HEK293 (cell line): ENCODE measurements around the gene PTPN11.

Experiments used
- CTCF ChIA-PET: fragments of 350-600 bp; formaldehyde crosslinking; extraction: SDS; loops from one replicate; lab custom pipeline; 2021; ENCODE audit warnings: antibody characterized with exemption; lab: Yijun Ruan, JAX
- POLR2A ChIA-PET: fragments of 300-600 bp; formaldehyde crosslinking; extraction: SDS; loops from one replicate; lab custom pipeline; 2020; ENCODE audit warnings: antibody characterized with exemption, inconsistent platforms; lab: Yijun Ruan, JAX
- H3K27ac ChIP-seq: fragments of 200-500 bp; sonication (Bioruptor generic); 2 replicates; pipeline ENCODE4 v1.5.1; 2014; ENCODE audit warnings: low read depth, low read length, control low read depth, inconsistent platforms; ENCODE audit errors: extremely low read depth
- H3K36me3 ChIP-seq, 2 experiments: fragments of 200-500 bp in 1 of 2; sonication (Bioruptor generic) in 1 of 2; 1 replicate in 1 of 2; 2 replicates in 1 of 2; pipeline ENCODE4 v1.5.1; 2014 to 2017; ENCODE audit warnings: inconsistent platforms in 2 of 2, low read length in 2 of 2; ENCODE audit not compliant: control insufficient read depth in 2 of 2, insufficient read depth in 1 of 2
- H3K4me1 ChIP-seq: fragments of 200-500 bp; sonication (Bioruptor generic); 2 replicates; pipeline ENCODE4 v1.5.1; 2014; ENCODE audit warnings: mild to moderate bottlenecking, low read length, inconsistent platforms; ENCODE audit not compliant: control insufficient read depth, insufficient read depth
- H3K4me3 ChIP-seq: 2 replicates; pipeline ENCODE4 v1.5.1; 2011; ENCODE audit warnings: low read depth, mild to moderate bottlenecking, control low read depth, low read length, moderate library complexity
- H3K9me3 ChIP-seq: fragments of 200-500 bp; sonication (Bioruptor generic); 2 replicates; pipeline ENCODE4 v1.5.1; 2014; ENCODE audit warnings: low read depth, low read length, inconsistent platforms; ENCODE audit not compliant: control insufficient read depth, insufficient read depth
- AEBP2 ChIP-seq: fragments of 450-650 bp; formaldehyde crosslinking; IDR thresholded peaks from 2 replicates; pipeline ENCODE4 v1.5.1; 2016; ENCODE audit warnings: missing biosample characterization, missing genetic modification characterization, borderline replicate concordance
- CTCF ChIP-seq: fragments of 450-650 bp; formaldehyde crosslinking; IDR thresholded peaks from 2 replicates; pipeline ENCODE4 v1.5.1; 2016; ENCODE audit warnings: missing biosample characterization, missing genetic modification characterization
- TRIM28 ChIP-seq: IDR thresholded peaks from 2 replicates; pipeline ENCODE4 v1.6.1; 2011; ENCODE audit warnings: low read length, control low read depth, borderline replicate concordance
- ZNF155 ChIP-seq: fragments of 450-650 bp; formaldehyde crosslinking; IDR thresholded peaks from 2 replicates; pipeline ENCODE4 v1.5.1; 2016; ENCODE audit warnings: missing biosample characterization, missing genetic modification characterization
- ZNF214 ChIP-seq: fragments of 450-650 bp; formaldehyde crosslinking; IDR thresholded peaks from 2 replicates; pipeline ENCODE4 v1.5.1; 2017; ENCODE audit warnings: missing biosample characterization, mild to moderate bottlenecking, missing genetic modification characterization, borderline replicate concordance
- ZNF248 ChIP-seq: fragments of 450-650 bp; formaldehyde crosslinking; IDR thresholded peaks from 2 replicates; pipeline ENCODE4 v1.5.1; 2017; ENCODE audit warnings: missing biosample characterization, missing genetic modification characterization
- ZNF266 ChIP-seq: fragments of 450-650 bp; formaldehyde crosslinking; IDR thresholded peaks from 2 replicates; pipeline ENCODE4 v1.5.1; 2016; ENCODE audit warnings: missing biosample characterization, missing genetic modification characterization, low read depth
- ZNF362 ChIP-seq: fragments of 450-650 bp; formaldehyde crosslinking; IDR thresholded peaks from 2 replicates; pipeline ENCODE4 v1.5.1; 2016; ENCODE audit warnings: missing biosample characterization, missing genetic modification characterization
- ZNF394 ChIP-seq: fragments of 450-650 bp; formaldehyde crosslinking; IDR thresholded peaks from 2 replicates; pipeline ENCODE4 v1.5.1; 2016; ENCODE audit warnings: missing biosample characterization, missing genetic modification characterization, mild to moderate bottlenecking, moderate library complexity, borderline replicate concordance
- ZNF510 ChIP-seq: fragments of 450-650 bp; formaldehyde crosslinking; IDR thresholded peaks from 2 replicates; pipeline ENCODE4 v1.5.1; 2018; ENCODE audit warnings: mild to moderate bottlenecking, missing genetic modification characterization, missing biosample characterization; ENCODE audit not compliant: insufficient replicate concordance
- ZNF837 ChIP-seq: fragments of 450-650 bp; formaldehyde crosslinking; IDR thresholded peaks from 2 replicates; pipeline ENCODE4 v1.5.1; 2016; ENCODE audit warnings: missing biosample characterization, missing genetic modification characterization
- TF ChIP-seq, protein P1 (sequence below): fragments of 450-650 bp; formaldehyde crosslinking; IDR thresholded peaks from 2 replicates; pipeline ENCODE4 v1.5.1; 2016; ENCODE audit warnings: missing biosample characterization, missing genetic modification characterization, borderline replicate concordance
- TF ChIP-seq, protein P2 (sequence below): fragments of 450-650 bp; formaldehyde crosslinking; IDR thresholded peaks from 2 replicates; pipeline ENCODE4 v1.5.1; 2016; ENCODE audit warnings: missing biosample characterization, missing genetic modification characterization
- TF ChIP-seq, protein P3 (sequence below): fragments of 450-650 bp; IDR thresholded peaks from 2 replicates; pipeline ENCODE4 v1.5.1; 2018; ENCODE audit warnings: missing biosample characterization, mild to moderate bottlenecking, missing genetic modification characterization

Gene PTPN11

GRCh38 chr12:112473056-112473455, 54.3 kb downstream of the PTPN11 start (continued):
- TF ChIP-seq, protein P1, sequence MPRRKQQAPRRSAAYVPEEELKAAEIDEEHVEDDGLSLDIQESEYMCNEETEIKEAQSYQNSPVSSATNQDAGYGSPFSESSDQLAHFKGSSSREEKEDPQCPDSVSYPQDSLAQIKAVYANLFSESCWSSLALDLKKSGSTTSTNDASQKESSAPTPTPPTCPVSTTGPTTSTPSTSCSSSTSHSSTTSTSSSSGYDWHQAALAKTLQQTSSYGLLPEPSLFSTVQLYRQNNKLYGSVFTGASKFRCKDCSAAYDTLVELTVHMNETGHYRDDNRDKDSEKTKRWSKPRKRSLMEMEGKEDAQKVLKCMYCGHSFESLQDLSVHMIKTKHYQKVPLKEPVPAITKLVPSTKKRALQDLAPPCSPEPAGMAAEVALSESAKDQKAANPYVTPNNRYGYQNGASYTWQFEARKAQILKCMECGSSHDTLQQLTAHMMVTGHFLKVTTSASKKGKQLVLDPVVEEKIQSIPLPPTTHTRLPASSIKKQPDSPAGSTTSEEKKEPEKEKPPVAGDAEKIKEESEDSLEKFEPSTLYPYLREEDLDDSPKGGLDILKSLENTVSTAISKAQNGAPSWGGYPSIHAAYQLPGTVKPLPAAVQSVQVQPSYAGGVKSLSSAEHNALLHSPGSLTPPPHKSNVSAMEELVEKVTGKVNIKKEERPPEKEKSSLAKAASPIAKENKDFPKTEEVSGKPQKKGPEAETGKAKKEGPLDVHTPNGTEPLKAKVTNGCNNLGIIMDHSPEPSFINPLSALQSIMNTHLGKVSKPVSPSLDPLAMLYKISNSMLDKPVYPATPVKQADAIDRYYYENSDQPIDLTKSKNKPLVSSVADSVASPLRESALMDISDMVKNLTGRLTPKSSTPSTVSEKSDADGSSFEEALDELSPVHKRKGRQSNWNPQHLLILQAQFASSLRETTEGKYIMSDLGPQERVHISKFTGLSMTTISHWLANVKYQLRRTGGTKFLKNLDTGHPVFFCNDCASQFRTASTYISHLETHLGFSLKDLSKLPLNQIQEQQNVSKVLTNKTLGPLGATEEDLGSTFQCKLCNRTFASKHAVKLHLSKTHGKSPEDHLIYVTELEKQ (tag by site-specific recombination), result no peak
- TF ChIP-seq TRIM28 (no peak), ZNF266 (no peak), CTCF (tag by site-specific recombination) (no peak), ZNF362 (tag by site-specific recombination) (no peak), ZNF248 (no peak), ZNF837 (no peak), ZNF155 (tag by site-specific recombination) (no peak), ZNF394 (tag by site-specific recombination) (no peak), ZNF214 (tag by site-specific recombination) (no peak), AEBP2 (tag by site-specific recombination) (no peak)
- TF ChIP-seq, protein P2, sequence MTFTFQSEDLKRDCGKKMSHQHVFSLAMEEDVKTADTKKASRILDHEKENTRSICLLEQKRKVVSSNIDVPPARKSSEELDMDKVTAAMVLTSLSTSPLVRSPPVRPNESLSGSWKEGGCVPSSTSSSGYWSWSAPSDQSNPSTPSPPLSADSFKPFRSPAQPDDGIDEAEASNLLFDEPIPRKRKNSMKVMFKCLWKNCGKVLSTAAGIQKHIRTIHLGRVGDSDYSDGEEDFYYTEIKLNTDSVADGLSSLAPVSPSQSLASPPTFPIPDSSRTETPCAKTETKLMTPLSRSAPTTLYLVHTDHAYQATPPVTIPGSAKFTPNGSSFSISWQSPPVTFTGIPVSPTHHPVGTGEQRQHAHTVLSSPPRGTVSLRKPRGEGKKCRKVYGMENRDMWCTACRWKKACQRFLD (tag by site-specific recombination), result no peak
- TF ChIP-seq, all 188 proteins: peak for 0

- peaks cover 48 to 99% of the 10 kb centered on the region in 2 experiments for H3K36me3 ChIP-seq
- TF ChIP-seq, protein P3, sequence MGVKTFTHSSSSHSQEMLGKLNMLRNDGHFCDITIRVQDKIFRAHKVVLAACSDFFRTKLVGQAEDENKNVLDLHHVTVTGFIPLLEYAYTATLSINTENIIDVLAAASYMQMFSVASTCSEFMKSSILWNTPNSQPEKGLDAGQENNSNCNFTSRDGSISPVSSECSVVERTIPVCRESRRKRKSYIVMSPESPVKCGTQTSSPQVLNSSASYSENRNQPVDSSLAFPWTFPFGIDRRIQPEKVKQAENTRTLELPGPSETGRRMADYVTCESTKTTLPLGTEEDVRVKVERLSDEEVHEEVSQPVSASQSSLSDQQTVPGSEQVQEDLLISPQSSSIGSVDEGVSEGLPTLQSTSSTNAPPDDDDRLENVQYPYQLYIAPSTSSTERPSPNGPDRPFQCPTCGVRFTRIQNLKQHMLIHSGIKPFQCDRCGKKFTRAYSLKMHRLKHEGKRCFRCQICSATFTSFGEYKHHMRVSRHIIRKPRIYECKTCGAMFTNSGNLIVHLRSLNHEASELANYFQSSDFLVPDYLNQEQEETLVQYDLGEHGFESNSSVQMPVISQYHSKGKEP (tag by site-specific recombination), result no peak
- peak; percentile 97 for TF ChIP-seq ZNF510 (tag by site-specific recombination)
- TF ChIP-seq, all 188 proteins: peak for 1
- CTCF ChIA-PET, result interaction anchor here (0.6 kb wide), 1 partner anchor 74 kb away, joined by 3 read pairs; no protein-coding TSS in a partner anchor
Measured at GRCh38 chr12:112479413-112479812, 60.7 kb downstream of the PTPN11 start.

More at GRCh38 chr12:112479413-112479812, 60.7 kb downstream of the PTPN11 start:
- H3K4me1 ChIP-seq, result no peaks in the 10 kb centered on the region
- POLR2A ChIA-PET, result interaction anchor here (0.8 kb wide), 1 partner anchor 18 kb away, joined by 3 read pairs; no protein-coding TSS in a partner anchor
- H3K4me3 ChIP-seq, result no peak overlapping the region
- H3K9me3 ChIP-seq, result no peaks in the 10 kb centered on the region
- H3K27ac ChIP-seq, result no peak overlapping the region
